ENCODE data around the gene DCAF8.

DNA sequence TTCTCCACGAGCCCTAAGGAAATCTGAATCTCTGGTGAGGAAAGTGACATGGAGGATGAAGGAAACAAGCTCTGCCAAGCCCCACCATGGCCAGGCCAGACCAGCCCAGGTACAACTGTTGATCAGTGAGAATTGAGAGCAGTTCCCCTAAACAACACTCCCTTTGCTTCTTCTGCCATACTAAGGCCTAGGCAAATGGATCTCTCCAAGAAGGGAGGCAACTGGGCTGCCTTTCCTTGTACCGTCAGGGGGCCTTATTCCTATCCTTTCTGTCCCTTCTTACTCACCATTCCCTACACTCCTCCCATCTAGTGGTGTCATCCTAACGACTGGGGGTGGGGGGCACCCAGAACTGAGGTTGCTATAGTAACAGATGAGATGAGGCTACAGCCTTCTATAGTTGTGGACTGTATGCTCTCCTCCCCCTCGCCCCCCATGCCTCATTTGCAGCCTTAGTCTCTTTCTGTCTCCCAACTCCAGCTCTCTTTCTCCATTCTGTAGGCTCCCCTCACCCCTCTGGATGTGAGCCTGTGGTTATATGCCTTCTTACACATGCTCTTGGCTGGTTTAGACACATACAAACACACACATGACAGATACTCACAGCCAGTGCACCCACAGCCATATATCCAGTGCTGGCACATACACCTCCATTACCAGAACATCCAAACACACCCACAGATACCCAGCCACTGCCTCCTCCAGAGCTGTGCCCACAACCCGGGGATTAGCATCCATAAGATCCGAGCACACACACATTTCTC, 53.6 kb downstream of the DCAF8 start:
- TF ChIP-seq, protein P1, sequence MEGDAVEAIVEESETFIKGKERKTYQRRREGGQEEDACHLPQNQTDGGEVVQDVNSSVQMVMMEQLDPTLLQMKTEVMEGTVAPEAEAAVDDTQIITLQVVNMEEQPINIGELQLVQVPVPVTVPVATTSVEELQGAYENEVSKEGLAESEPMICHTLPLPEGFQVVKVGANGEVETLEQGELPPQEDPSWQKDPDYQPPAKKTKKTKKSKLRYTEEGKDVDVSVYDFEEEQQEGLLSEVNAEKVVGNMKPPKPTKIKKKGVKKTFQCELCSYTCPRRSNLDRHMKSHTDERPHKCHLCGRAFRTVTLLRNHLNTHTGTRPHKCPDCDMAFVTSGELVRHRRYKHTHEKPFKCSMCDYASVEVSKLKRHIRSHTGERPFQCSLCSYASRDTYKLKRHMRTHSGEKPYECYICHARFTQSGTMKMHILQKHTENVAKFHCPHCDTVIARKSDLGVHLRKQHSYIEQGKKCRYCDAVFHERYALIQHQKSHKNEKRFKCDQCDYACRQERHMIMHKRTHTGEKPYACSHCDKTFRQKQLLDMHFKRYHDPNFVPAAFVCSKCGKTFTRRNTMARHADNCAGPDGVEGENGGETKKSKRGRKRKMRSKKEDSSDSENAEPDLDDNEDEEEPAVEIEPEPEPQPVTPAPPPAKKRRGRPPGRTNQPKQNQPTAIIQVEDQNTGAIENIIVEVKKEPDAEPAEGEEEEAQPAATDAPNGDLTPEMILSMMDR (IDR thresholded peaks at IDR 0.05; ENCODE audit: low read length), result no peak
- no peak for TF ChIP-seq EZH2 (IDR thresholded peaks at IDR 0.05; ENCODE audit: borderline replicate concordance, low read length)
